HepG2 (cell line): Measurements from ENCODE around the gene TSEN54.

Source experiments
- CEBPB ChIP-seq: IDR thresholded peaks from 2 replicates; pipeline ENCODE4 v1.6.1; 2011; ENCODE audit warnings: low read depth, low read length, improper control_type of control experiment, borderline replicate concordance
- EZH2 ChIP-seq: conservative IDR thresholded peaks from 2 replicates; pipeline ENCODE4 v1.6.1; 2012; ENCODE audit warnings: mild to moderate bottlenecking, low read depth, low read length, moderate library complexity
- ZNF256 ChIP-seq: sonication (generic); formaldehyde crosslinking; conservative IDR thresholded peaks from 2 replicates; pipeline ENCODE4 v1.4.0; 2020; ENCODE audit warnings: missing genetic modification reagents
- TF ChIP-seq, protein P1 (sequence below): sonication (generic); formaldehyde crosslinking; IDR thresholded peaks from 2 replicates; pipeline ENCODE4 v1.4.0; 2020; ENCODE audit warnings: missing genetic modification reagents; ENCODE audit errors: not compliant biosample characterization
- TF ChIP-seq, protein P2 (sequence below): sonication (generic); formaldehyde crosslinking; IDR thresholded peaks from 2 replicates; pipeline ENCODE4 v1.4.0; 2020; ENCODE audit warnings: missing genetic modification reagents, borderline replicate concordance

DNA sequence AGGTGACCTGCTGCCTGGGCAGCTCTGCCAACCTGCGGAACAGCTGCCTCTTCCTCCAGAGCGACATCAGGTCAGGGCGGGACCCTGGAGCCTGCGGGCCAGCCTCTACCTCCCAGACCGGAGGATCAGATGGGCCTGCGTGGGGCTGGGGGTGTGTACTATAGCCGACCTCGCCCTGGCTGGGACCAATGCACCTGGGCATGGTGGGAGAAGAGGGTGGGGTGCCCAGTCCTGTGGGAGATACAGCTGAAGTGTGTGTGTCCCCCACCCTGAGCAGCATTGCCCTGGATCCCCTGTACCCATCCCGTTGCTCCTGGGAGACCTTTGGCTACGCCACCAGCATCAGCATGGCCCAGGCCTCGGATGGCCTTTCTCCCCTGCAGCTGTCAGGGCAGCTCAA is 20.3 kb upstream of the TSEN54 start:
- TF ChIP-seq ZNF256 (CRISPR knock-in tag) = no peak
- no peak for TF ChIP-seq CEBPB
- TF ChIP-seq EZH2 = no peak
- TF ChIP-seq, protein P1, sequence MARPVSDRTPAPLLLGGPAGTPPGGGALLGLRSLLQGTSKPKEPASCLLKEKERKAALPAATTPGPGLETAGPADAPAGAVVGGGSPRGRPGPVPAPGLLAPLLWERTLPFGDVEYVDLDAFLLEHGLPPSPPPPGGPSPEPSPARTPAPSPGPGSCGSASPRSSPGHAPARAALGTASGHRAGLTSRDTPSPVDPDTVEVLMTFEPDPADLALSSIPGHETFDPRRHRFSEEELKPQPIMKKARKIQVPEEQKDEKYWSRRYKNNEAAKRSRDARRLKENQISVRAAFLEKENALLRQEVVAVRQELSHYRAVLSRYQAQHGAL (CRISPR knock-in tag) = no peak
- TF ChIP-seq, protein P2, sequence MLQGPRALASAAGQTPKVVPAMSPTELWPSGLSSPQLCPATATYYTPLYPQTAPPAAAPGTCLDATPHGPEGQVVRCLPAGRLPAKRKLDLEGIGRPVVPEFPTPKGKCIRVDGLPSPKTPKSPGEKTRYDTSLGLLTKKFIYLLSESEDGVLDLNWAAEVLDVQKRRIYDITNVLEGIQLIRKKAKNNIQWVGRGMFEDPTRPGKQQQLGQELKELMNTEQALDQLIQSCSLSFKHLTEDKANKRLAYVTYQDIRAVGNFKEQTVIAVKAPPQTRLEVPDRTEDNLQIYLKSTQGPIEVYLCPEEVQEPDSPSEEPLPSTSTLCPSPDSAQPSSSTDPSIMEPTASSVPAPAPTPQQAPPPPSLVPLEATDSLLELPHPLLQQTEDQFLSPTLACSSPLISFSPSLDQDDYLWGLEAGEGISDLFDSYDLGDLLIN = no peak
